ENCODE data around the gene CHRNA3.

DNA sequence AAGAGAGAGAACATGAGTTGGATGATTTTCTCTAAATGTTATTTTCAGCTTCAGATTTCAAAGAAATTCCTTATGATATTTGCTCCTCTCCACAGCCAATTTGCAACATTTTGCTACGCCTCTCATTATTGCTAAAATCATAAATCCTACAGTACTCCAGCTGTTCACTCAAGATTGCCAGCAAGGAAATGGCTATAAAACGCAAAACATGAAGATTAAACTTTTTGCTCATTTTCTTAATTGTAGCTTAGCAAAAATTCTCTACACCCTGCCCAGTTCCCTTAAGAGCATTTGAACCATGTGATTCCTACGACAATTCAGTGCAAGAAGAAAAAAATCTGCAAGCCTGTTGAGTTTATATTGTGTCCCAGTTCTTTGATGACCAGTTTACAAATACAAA, 6.8 kb downstream of the CHRNA3 start:
- TF ChIP-seq TAF1 (IDR thresholded peaks at IDR 0.05; ENCODE audit: borderline replicate concordance, low read depth, low read length) (no peak), POLR2A (IDR thresholded peaks at IDR 0.05; ENCODE audit: low read depth, low read length) (no peak)

Measured in GM12892 (cell line).